Body of pancreas (tissue), 4 donors: ENCODE data around the gene CRYBB3.

Experiments
- POLR2A ChIP-seq, 3 donors: fragments of 450-650 bp; IDR thresholded peaks; one replicate each; pipeline ENCODE4 v1.6.1; 2016; ENCODE audit warnings: antibody characterized with exemption in 3 of 3, mild to moderate bottlenecking in 2 of 3
- TF ChIP-seq, protein P1 (sequence below), 7 experiments: fragments of 450-650 bp in 4 of 7; fragments of 200-600 bp in 3 of 7; sonication (generic) in 3 of 7; IDR thresholded peaks; one replicate each; pipeline ENCODE4 v1.5.1; 2016 to 2019; ENCODE audit warnings: antibody characterized with exemption in 7 of 7

DNA sequence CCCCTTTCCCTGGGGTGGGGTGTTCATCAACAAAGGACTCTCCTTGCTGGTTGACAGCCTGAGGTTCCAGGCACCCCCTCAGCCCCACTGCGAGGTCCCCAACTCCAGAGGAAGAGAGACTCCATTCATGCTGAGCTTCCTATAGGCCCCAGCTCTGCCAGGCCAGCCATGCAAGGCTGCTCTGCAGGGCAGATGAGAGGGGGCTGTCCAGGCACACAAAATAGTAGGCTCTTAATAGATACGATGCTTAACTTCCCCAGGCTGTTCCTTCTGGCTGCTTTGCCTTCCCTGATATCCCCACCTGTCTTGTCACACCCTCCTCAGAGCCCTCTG lies 45.0 kb upstream of the CRYBB3 start:
- TF ChIP-seq, protein P1, sequence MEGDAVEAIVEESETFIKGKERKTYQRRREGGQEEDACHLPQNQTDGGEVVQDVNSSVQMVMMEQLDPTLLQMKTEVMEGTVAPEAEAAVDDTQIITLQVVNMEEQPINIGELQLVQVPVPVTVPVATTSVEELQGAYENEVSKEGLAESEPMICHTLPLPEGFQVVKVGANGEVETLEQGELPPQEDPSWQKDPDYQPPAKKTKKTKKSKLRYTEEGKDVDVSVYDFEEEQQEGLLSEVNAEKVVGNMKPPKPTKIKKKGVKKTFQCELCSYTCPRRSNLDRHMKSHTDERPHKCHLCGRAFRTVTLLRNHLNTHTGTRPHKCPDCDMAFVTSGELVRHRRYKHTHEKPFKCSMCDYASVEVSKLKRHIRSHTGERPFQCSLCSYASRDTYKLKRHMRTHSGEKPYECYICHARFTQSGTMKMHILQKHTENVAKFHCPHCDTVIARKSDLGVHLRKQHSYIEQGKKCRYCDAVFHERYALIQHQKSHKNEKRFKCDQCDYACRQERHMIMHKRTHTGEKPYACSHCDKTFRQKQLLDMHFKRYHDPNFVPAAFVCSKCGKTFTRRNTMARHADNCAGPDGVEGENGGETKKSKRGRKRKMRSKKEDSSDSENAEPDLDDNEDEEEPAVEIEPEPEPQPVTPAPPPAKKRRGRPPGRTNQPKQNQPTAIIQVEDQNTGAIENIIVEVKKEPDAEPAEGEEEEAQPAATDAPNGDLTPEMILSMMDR (IDR thresholded peaks at IDR 0.05), result no peak
- TF ChIP-seq POLR2A (IDR thresholded peaks at IDR 0.05), result no peak
